LNCaP clone FGC (cell line): ENCODE results near the gene RAB35.

ENCODE experiments used
- DNase-seq: peaks from one replicate; pipeline ENCODE4 v3.0.0-alpha.2; 2011; ENCODE audit warnings: low read depth
- H3K4me3 ChIP-seq: 2 replicates; pipeline ENCODE4 v1.5.1; 2011; ENCODE audit warnings: mild to moderate bottlenecking, low read depth, low read length, control low read depth
- CTCF ChIP-seq: IDR thresholded peaks from 2 replicates; pipeline ENCODE4 v1.5.1; 2012; ENCODE audit warnings: mild to moderate bottlenecking; ENCODE audit not compliant: control insufficient read depth, insufficient read depth; ENCODE audit errors: extremely low read depth

RAB35 gene

GRCh38 chr12:120067901-120068300 is 48.7 kb downstream of the RAB35 start:
- TF ChIP-seq CTCF = no peak
- H3K4me3 ChIP-seq = no peak overlapping the region
- DNase-seq = no peak

- no peak for TF ChIP-seq CTCF
- no peak for DNase-seq
- H3K4me3 ChIP-seq = no peak overlapping the region
These were observed 49.3 kb downstream of the RAB35 start for GRCh38 chr12:120067084-120067869.

GRCh38 chr12:120066341-120066740 is 50.2 kb downstream of the RAB35 start:
- H3K4me3 ChIP-seq = no peak overlapping the region
- no peak for DNase-seq
- no peak for TF ChIP-seq CTCF

GRCh38 chr12:120065472-120065871 is 51.1 kb downstream of the RAB35 start:
- no peak overlapping the region for H3K4me3 ChIP-seq
- TF ChIP-seq CTCF = no peak
- DNase-seq = no peak

- no peak for DNase-seq
- no peak for TF ChIP-seq CTCF
These were observed 52.3 kb downstream of the RAB35 start for GRCh38 chr12:120064054-120064940.

GRCh38 chr12:120062976-120063579 is 53.5 kb downstream of the RAB35 start:
- no peak for TF ChIP-seq CTCF
- H3K4me3 ChIP-seq = no peak overlapping the region
- no peak for DNase-seq

More at GRCh38 chr12:120064054-120064940, 52.3 kb downstream of the RAB35 start:
- H3K4me3 ChIP-seq = no peak overlapping the region
